ENCODE measurements around the gene IL2RA. TPM values are rescaled to one million over a fixed set of nuclear protein-coding genes. Genes with fewer than 3 reads are reported as not detected.

Gene IL2RA
- total RNA-seq, 1 experiment from 2014 or later = 0.59 TPM

DNA sequence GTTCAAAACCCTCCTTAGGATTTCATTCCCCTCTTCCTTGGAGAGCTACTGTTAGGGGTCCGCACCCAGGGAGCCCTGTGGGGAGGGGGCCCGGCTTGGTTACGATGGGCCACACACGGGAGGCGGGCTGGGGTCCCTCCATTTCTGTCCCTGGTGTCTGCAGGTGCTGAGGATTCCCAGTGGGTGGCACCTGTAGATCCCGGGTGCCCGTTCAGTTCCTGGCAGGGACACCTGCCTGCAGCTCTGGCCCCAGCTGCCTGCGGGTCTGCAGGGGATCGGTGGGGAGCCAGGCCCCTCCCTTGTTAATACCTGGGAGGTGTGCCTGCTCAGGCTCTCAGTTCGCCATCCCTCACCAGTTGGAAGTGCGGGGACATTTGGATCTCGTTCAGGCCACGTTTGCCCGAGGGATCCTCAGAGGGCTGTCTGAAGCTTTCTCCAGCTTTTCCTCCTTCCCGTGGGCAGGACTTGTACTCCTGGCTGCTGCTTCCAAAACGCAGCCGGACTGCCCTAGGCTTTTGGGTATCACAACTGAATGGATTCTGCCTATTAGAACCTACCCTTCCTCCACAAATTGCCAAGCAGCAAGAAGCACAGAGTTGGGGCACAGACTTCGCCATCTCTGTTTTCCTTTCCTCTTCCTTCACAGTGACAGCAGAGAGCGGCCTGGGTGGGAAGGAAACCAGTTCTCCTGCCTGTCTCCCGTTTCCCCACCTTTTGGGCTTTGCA, 62.6 kb downstream of the IL2RA start:
- no peak overlapping the region for H3K4me2 ChIP-seq (ENCODE audit: low read length)
- no peak for DNase-seq (ENCODE audit: low read depth, low spot score)
- POLR2A ChIA-PET = no interaction called here

More for the DNA sequence above, 62.6 kb downstream of the IL2RA start:
- TF ChIP-seq, protein P1, sequence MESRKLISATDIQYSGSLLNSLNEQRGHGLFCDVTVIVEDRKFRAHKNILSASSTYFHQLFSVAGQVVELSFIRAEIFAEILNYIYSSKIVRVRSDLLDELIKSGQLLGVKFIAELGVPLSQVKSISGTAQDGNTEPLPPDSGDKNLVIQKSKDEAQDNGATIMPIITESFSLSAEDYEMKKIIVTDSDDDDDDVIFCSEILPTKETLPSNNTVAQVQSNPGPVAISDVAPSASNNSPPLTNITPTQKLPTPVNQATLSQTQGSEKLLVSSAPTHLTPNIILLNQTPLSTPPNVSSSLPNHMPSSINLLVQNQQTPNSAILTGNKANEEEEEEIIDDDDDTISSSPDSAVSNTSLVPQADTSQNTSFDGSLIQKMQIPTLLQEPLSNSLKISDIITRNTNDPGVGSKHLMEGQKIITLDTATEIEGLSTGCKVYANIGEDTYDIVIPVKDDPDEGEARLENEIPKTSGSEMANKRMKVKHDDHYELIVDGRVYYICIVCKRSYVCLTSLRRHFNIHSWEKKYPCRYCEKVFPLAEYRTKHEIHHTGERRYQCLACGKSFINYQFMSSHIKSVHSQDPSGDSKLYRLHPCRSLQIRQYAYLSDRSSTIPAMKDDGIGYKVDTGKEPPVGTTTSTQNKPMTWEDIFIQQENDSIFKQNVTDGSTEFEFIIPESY (IDR thresholded peaks at IDR 0.05; ENCODE audit: extremely low read depth, insufficient replicate concordance, low read length) = no peak
- TF ChIP-seq TCF7L2 (IDR thresholded peaks at IDR 0.05; ENCODE audit: borderline replicate concordance, extremely low read depth, insufficient read depth, insufficient read length) (no peak), SRF (IDR thresholded peaks at IDR 0.05; ENCODE audit: low read depth) (no peak), ZNF274 (IDR thresholded peaks at IDR 0.05; ENCODE audit: low read depth, low read length) (no peak), CEBPB (IDR thresholded peaks at IDR 0.05; ENCODE audit: low read depth) (no peak), POLR2AphosphoS5 (IDR thresholded peaks at IDR 0.05; ENCODE audit: low read depth, low read length) (no peak), FOSL1 (IDR thresholded peaks at IDR 0.05; ENCODE audit: low read depth) (no peak), YY1 (IDR thresholded peaks at IDR 0.05; ENCODE audit: extremely low read depth, insufficient replicate concordance, low read depth, low read length) (no peak), RAD21 (IDR thresholded peaks at IDR 0.05; ENCODE audit: low read depth) (no peak), CBX3 (IDR thresholded peaks at IDR 0.05; ENCODE audit: low read depth) (no peak), ELF1 (IDR thresholded peaks at IDR 0.05; ENCODE audit: borderline replicate concordance, low read depth) (no peak), ZFX (IDR thresholded peaks at IDR 0.05) (no peak)
- TF ChIP-seq, protein P2, sequence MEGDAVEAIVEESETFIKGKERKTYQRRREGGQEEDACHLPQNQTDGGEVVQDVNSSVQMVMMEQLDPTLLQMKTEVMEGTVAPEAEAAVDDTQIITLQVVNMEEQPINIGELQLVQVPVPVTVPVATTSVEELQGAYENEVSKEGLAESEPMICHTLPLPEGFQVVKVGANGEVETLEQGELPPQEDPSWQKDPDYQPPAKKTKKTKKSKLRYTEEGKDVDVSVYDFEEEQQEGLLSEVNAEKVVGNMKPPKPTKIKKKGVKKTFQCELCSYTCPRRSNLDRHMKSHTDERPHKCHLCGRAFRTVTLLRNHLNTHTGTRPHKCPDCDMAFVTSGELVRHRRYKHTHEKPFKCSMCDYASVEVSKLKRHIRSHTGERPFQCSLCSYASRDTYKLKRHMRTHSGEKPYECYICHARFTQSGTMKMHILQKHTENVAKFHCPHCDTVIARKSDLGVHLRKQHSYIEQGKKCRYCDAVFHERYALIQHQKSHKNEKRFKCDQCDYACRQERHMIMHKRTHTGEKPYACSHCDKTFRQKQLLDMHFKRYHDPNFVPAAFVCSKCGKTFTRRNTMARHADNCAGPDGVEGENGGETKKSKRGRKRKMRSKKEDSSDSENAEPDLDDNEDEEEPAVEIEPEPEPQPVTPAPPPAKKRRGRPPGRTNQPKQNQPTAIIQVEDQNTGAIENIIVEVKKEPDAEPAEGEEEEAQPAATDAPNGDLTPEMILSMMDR (IDR thresholded peaks at IDR 0.05 in 2 of 3, conservative IDR thresholded peaks at IDR 0.05 in 1 of 3; ENCODE audit: borderline replicate concordance in 1 of 3, insufficient read depth in 1 of 3, low read depth in 2 of 3, low read length in 2 of 3) = no peak
- TF ChIP-seq, protein P3, sequence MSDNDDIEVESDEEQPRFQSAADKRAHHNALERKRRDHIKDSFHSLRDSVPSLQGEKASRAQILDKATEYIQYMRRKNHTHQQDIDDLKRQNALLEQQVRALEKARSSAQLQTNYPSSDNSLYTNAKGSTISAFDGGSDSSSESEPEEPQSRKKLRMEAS (IDR thresholded peaks at IDR 0.05) = no peak
- TF ChIP-seq, protein P4, sequence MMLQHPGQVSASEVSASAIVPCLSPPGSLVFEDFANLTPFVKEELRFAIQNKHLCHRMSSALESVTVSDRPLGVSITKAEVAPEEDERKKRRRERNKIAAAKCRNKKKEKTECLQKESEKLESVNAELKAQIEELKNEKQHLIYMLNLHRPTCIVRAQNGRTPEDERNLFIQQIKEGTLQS (IDR thresholded peaks at IDR 0.05) = no peak
- H3K27ac ChIP-seq (ENCODE audit: low read depth, low read length) = no peak overlapping the region
- no peaks in the 10 kb centered on the region for H3K79me2 ChIP-seq (ENCODE audit: insufficient read depth, low read length)
- H3K9me3 ChIP-seq (ENCODE audit: control insufficient read depth in 1 of 2, insufficient read depth in 1 of 2, low read depth in 1 of 2, low read length in 2 of 2) = no peaks in the 10 kb centered on the region
- no peak overlapping the region for H3K9ac ChIP-seq (ENCODE audit: low read length)
- no TSS peak for BruUV-seq (replicated peaks)
- no peak overlapping the region for H3K4me3 ChIP-seq (replicated peaks in 1 of 2; ENCODE audit: low read depth in 1 of 2, low read length in 2 of 2)
- intact Hi-C loops (cut with micrococcal nuclease) = no loop called here
- RAD21 ChIA-PET (ENCODE audit: low non-redundant PET in 1 of 2, low total read pairs in 2 of 2, uncharacterized antibody in 2 of 2, unreplicated experiment in 2 of 2) = no interaction called here
- H4K20me1 ChIP-seq (ENCODE audit: insufficient read depth) = no peaks in the 10 kb centered on the region
- no peak for ATAC-seq
- H3K27me3 ChIP-seq (ENCODE audit: insufficient read depth, low read length) = no peaks in the 10 kb centered on the region
- no peaks in the 10 kb centered on the region for H3K4me1 ChIP-seq (ENCODE audit: control insufficient read depth in 1 of 2, insufficient read depth in 2 of 2, low read length in 2 of 2)
- no peak overlapping the region for H2AFZ ChIP-seq (ENCODE audit: low read depth, low read length, poor library complexity, severe bottlenecking)
- H3K36me3 ChIP-seq (ENCODE audit: control insufficient read depth in 1 of 2, insufficient read depth in 2 of 2, low read length in 2 of 2) = no peaks in the 10 kb centered on the region
- H3K9me2 ChIP-seq (ENCODE audit: insufficient read depth) = no peaks in the 10 kb centered on the region
- CTCF ChIA-PET = no interaction called here

All from HCT116 (cell line).